HepG2 (cell line): ENCODE results near the gene PTX4. TPM values are rescaled to one million over a fixed set of nuclear protein-coding genes. Genes with fewer than 3 reads are reported as not detected.

Source experiments
- ATAC-seq: fragments of 200-7000 bp; cut with Tn5 transposase; 3 replicates; pipeline ENCODE4 v1.9.1; 2020; ENCODE audit warnings: mild to moderate bottlenecking, moderate library complexity
- BruUV-seq: library from RNA; stranded (reverse); fragments of 400-500 nt; replicated peaks from 2 replicates; lab custom pipeline; 2021; lab: Mats Ljungman, UMichigan
- CTCF ChIA-PET: fragments of 300-600 bp; formaldehyde crosslinking; extraction: SDS; loops from one replicate; lab custom pipeline; 2021; ENCODE audit warnings: low total read pairs, inconsistent platforms, low intra/inter-chr PET ratio; lab: Yijun Ruan, JAX
- POLR2A ChIA-PET: fragments of 350-600 bp; sonication (Branson Sonifier 250); formaldehyde crosslinking; loops from one replicate; lab custom pipeline; 2020; ENCODE audit warnings: antibody characterized with exemption, inconsistent platforms; lab: Yijun Ruan, JAX
- DNase-seq: peaks from one replicate; pipeline ENCODE4 v3.0.0-alpha.2; 2015; ENCODE audit warnings: low spot score
- FAIRE-seq: peaks from 3 replicates; lab custom pipeline; 2011; peaks lifted over from hg19 to GRCh38; lab: Jason Lieb, UNC
- H2AFZ ChIP-seq: one replicate; pipeline ENCODE4 v1.6.1; 2011; ENCODE audit warnings: low read length, inconsistent platforms
- H3K27ac ChIP-seq: fragments of 300-600 bp; 3 replicates; pipeline ENCODE4 v1.8.0; 2011; ENCODE audit warnings: mixed run types, mild to moderate bottlenecking, mixed read lengths, low read length, inconsistent platforms; ENCODE audit not compliant: insufficient read depth; ENCODE audit errors: extremely low read length
- H3K27me3 ChIP-seq, 2 experiments: fragments of 200-600 bp in 1 of 2; 2 replicates in 1 of 2; 3 replicates in 1 of 2; pipeline versions ENCODE4 v1.6.0 to v1.8.0; 2011; ENCODE audit warnings: low read length in 2 of 2, mild to moderate bottlenecking in 2 of 2, moderate library complexity in 2 of 2, inconsistent platforms in 1 of 2; ENCODE audit not compliant: insufficient read depth in 2 of 2, control insufficient read depth in 1 of 2
- H3K36me3 ChIP-seq, 2 experiments: fragments of 200-600 bp in 1 of 2; replicated peaks in 1 of 2; 2 replicates in 1 of 2; 3 replicates in 1 of 2; pipeline versions ENCODE4 v1.5.1 to v1.8.0; 2011; ENCODE audit warnings: low read length in 2 of 2, inconsistent platforms in 1 of 2; ENCODE audit not compliant: insufficient read depth in 2 of 2, control insufficient read depth in 1 of 2
- H3K4me1 ChIP-seq: 2 replicates; pipeline ENCODE4 v1.5.1; 2012; ENCODE audit warnings: low read length, inconsistent platforms; ENCODE audit not compliant: insufficient read depth
- H3K4me2 ChIP-seq: 2 replicates; pipeline ENCODE4 v1.6.0; 2011; ENCODE audit warnings: low read depth, low read length, inconsistent platforms
- H3K4me3 ChIP-seq, 3 experiments: fragments of 200-600 bp in 1 of 3; sonication (generic), shearing (Covaris generic) in 1 of 3; replicated peaks in 1 of 3; 2 replicates each; pipeline ENCODE4 v1.5.1; 2011 to 2016; ENCODE audit warnings: low read length in 3 of 3, inconsistent platforms in 2 of 3, low read depth in 2 of 3, mild to moderate bottlenecking in 2 of 3, control low read depth in 1 of 3, mixed read lengths in 1 of 3; ENCODE audit not compliant: insufficient read depth in 1 of 3
- H3K79me2 ChIP-seq: one replicate; pipeline ENCODE4 v1.6.1; 2011; ENCODE audit warnings: low read length, inconsistent platforms; ENCODE audit not compliant: insufficient read depth
- H3K9ac ChIP-seq: 2 replicates; pipeline ENCODE4 v1.6.0; 2011; ENCODE audit warnings: mild to moderate bottlenecking, low read depth, low read length, inconsistent platforms; ENCODE audit not compliant: insufficient read depth
- H3K9me3 ChIP-seq: 2 replicates; pipeline ENCODE4 v1.5.1; 2012; ENCODE audit warnings: mild to moderate bottlenecking, low read length
- H4K20me1 ChIP-seq: 2 replicates; pipeline ENCODE4 v1.6.0; 2011; ENCODE audit warnings: inconsistent platforms, mild to moderate bottlenecking, low read length, moderate library complexity; ENCODE audit not compliant: insufficient read depth
- ARNT2 ChIP-seq: sonication (generic); formaldehyde crosslinking; IDR thresholded peaks from 2 replicates; pipeline ENCODE4 v1.8.0; 2022; ENCODE audit warnings: mild to moderate bottlenecking, low read depth, missing genetic modification reagents, moderate library complexity
- FLYWCH1 ChIP-seq: sonication (generic); formaldehyde crosslinking; IDR thresholded peaks from 2 replicates; pipeline ENCODE4 v1.8.1; 2023; ENCODE audit warnings: mild to moderate bottlenecking, missing genetic modification reagents
- HIVEP1 ChIP-seq: sonication (generic); formaldehyde crosslinking; IDR thresholded peaks from 2 replicates; pipeline ENCODE4 v1.4.0; 2020; ENCODE audit warnings: mild to moderate bottlenecking, missing genetic modification reagents
- HNRNPH1 ChIP-seq: fragments of 200-400 bp; formaldehyde crosslinking; optimal IDR thresholded peaks from 2 replicates; pipeline ENCODE3; 2017; ENCODE audit warnings: mild to moderate bottlenecking, low read depth, low read length
- KLF12 ChIP-seq: sonication (generic); formaldehyde crosslinking; IDR thresholded peaks from 2 replicates; pipeline ENCODE4 v1.4.0; 2020; ENCODE audit warnings: missing genetic modification reagents, borderline replicate concordance
- MED13 ChIP-seq: sonication (generic); formaldehyde crosslinking; IDR thresholded peaks from 2 replicates; pipeline ENCODE4 v1.5.0; 2020; ENCODE audit warnings: missing genetic modification reagents
- MED8 ChIP-seq: sonication (generic); formaldehyde crosslinking; IDR thresholded peaks from 2 replicates; pipeline ENCODE4 v1.8.1; 2023; ENCODE audit warnings: mild to moderate bottlenecking, missing genetic modification reagents; ENCODE audit not compliant: insufficient replicate concordance
- PHF5A ChIP-seq: IDR thresholded peaks from one replicate; pipeline ENCODE4 v1.6.1; 2018; ENCODE audit warnings: low read depth, missing genetic modification reagents; ENCODE audit not compliant: unreplicated experiment
- RAD51 ChIP-seq: fragments of 450-650 bp; IDR thresholded peaks from 2 replicates; pipeline ENCODE4 v1.6.1; 2016; ENCODE audit warnings: borderline replicate concordance
- ZFP36L2 ChIP-seq: sonication (generic); formaldehyde crosslinking; IDR thresholded peaks from 2 replicates; pipeline ENCODE4 v1.4.0; 2020; ENCODE audit warnings: missing genetic modification reagents
- ZNF234 ChIP-seq: sonication (generic); formaldehyde crosslinking; conservative IDR thresholded peaks from 2 replicates; pipeline ENCODE4 v1.5.1; 2020; ENCODE audit warnings: mild to moderate bottlenecking, missing genetic modification reagents
- ZNF446 ChIP-seq: sonication (generic); formaldehyde crosslinking; IDR thresholded peaks from 2 replicates; pipeline ENCODE4 v1.5.0; 2020; ENCODE audit warnings: mild to moderate bottlenecking, missing genetic modification reagents
- ZNF629 ChIP-seq: sonication (generic); formaldehyde crosslinking; conservative IDR thresholded peaks from 2 replicates; pipeline ENCODE4 v1.5.0; 2020; ENCODE audit warnings: missing genetic modification reagents
- WGBS: methylation state at CpG from one replicate; pipeline ENCODE4 v1.1.6; 2017; ENCODE audit warnings: low lambda C conversion rate; 5-methylcytosine and 5-hydroxymethylcytosine counted together
- in situ Hi-C: cut with HindIII; loops from 2 replicates; pipeline ENCODE4 v1.10.0; 2017; ENCODE audit warnings: low pct_unique_long_range_greater_than_20kb; ENCODE audit not compliant: extremely low pct_ligation_motif_present
- intact Hi-C: fragments of 100-400 bp; cut with micrococcal nuclease; formaldehyde crosslinking; loops from one replicate; pipeline ENCODE4 v1.10.0; 2022; ENCODE audit not compliant: unreplicated experiment
- polyA plus RNA-seq, 8 experiments: library from polyadenylated mRNA; depleted of rRNA in 3 of 8; stranded (reverse) in 7 of 8; unstranded in 1 of 8; fragments of >200 nt; fragmentation: Illumina TruSeq in 4 of 8; extraction: Trizol in 4 of 8; gene quantifications; 2 replicates each; pipeline versions ENCODE4 v1.2.1 to v1.2.3, GENCODE V29; 2011 to 2016; ENCODE audit warnings: low read depth in 4 of 8, missing spikeins in 1 of 8, mixed read lengths in 1 of 8; ENCODE audit not compliant: insufficient read depth in 1 of 8
- total RNA-seq, 5 experiments: library from RNA; depleted of rRNA; stranded (reverse); fragments of >200 nt; fragmentation: Illumina TruSeq; extraction: Trizol; gene quantifications; 2 replicates each; pipeline ENCODE4 v1.2.3, GENCODE V29; 2016; ENCODE audit warnings: low read depth in 1 of 5
- TF ChIP-seq, protein P1 (sequence below): sonication (generic); formaldehyde crosslinking; IDR thresholded peaks from 2 replicates; pipeline ENCODE4 v1.5.0; 2020; ENCODE audit warnings: mild to moderate bottlenecking, missing genetic modification reagents, moderate library complexity
- TF ChIP-seq, protein P2 (sequence below): sonication (generic); formaldehyde crosslinking; IDR thresholded peaks from 2 replicates; pipeline ENCODE4 v1.5.1; 2020; ENCODE audit warnings: mild to moderate bottlenecking, missing genetic modification reagents

Gene PTX4
- total and polyA plus RNA-seq, 2 of the 13 experiments (the other 11 are each of a cell fraction or from before 2014, with no cell fraction given): 0.04 TPM; not detected in 1

DNA sequence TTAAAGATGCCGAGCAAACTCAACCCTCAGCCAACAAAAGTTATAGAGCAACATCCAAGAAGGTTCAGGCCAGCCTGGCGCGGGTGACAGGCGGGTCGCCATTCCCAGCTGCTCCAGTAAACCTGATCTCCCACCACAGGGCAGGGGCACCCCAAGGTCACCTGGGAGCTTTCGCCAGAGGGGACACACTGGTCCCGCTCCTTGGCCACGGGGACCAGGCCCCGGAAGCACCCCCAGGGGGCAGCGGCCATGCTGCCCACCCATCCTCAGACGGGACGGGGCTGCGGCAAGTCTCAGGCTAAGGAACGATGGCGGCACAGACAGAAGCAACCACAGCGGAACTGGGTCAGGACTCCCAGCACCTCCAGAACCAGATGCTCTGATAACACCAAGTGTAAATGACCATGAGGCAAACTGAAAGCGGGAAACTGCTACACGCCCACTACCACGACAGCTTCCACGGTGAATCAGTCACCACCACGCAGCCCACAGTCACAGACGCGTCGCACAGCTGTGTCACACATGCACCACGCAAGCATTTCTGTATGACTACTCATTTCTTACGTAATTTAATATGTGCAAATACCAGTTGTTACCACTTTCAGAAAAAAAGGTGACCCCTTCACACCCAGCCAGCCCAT lies 30.3 kb downstream of the PTX4 start:
- FAIRE-seq (no peak), DNase-seq (no peak)
- no peaks in the 10 kb centered on the region for H3K79me2 ChIP-seq
- ChIA-PET POLR2A (no interaction called here), CTCF (no interaction called here)
- no peak overlapping the region for H3K4me3 ChIP-seq
- no peaks in the 10 kb centered on the region for H3K9me3 ChIP-seq
- in situ Hi-C loops: no loop called here
- 95% methylated on average over 15 of the region's 26 CpGs for WGBS
- no peaks in the 10 kb centered on the region for H4K20me1 ChIP-seq
- no peak overlapping the region for H3K4me2 ChIP-seq
- no peak overlapping the region for H2AFZ ChIP-seq
- no peaks in the 10 kb centered on the region for H3K4me1 ChIP-seq
- TF ChIP-seq, protein P1, sequence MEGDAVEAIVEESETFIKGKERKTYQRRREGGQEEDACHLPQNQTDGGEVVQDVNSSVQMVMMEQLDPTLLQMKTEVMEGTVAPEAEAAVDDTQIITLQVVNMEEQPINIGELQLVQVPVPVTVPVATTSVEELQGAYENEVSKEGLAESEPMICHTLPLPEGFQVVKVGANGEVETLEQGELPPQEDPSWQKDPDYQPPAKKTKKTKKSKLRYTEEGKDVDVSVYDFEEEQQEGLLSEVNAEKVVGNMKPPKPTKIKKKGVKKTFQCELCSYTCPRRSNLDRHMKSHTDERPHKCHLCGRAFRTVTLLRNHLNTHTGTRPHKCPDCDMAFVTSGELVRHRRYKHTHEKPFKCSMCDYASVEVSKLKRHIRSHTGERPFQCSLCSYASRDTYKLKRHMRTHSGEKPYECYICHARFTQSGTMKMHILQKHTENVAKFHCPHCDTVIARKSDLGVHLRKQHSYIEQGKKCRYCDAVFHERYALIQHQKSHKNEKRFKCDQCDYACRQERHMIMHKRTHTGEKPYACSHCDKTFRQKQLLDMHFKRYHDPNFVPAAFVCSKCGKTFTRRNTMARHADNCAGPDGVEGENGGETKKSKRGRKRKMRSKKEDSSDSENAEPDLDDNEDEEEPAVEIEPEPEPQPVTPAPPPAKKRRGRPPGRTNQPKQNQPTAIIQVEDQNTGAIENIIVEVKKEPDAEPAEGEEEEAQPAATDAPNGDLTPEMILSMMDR: no peak
- TF ChIP-seq ARNT2 (no peak), ZNF629 (no peak), ZNF234 (CRISPR knock-in tag) (no peak), HNRNPH1 (no peak), ZNF446 (CRISPR knock-in tag) (no peak), KLF12 (CRISPR knock-in tag) (no peak), MED13 (CRISPR knock-in tag) (no peak), HIVEP1 (CRISPR knock-in tag) (no peak), PHF5A (CRISPR knock-in tag) (no peak), ZFP36L2 (no peak), RAD51 (no peak), MED8 (CRISPR knock-in tag) (no peak), FLYWCH1 (no peak)
- TF ChIP-seq, protein P2, sequence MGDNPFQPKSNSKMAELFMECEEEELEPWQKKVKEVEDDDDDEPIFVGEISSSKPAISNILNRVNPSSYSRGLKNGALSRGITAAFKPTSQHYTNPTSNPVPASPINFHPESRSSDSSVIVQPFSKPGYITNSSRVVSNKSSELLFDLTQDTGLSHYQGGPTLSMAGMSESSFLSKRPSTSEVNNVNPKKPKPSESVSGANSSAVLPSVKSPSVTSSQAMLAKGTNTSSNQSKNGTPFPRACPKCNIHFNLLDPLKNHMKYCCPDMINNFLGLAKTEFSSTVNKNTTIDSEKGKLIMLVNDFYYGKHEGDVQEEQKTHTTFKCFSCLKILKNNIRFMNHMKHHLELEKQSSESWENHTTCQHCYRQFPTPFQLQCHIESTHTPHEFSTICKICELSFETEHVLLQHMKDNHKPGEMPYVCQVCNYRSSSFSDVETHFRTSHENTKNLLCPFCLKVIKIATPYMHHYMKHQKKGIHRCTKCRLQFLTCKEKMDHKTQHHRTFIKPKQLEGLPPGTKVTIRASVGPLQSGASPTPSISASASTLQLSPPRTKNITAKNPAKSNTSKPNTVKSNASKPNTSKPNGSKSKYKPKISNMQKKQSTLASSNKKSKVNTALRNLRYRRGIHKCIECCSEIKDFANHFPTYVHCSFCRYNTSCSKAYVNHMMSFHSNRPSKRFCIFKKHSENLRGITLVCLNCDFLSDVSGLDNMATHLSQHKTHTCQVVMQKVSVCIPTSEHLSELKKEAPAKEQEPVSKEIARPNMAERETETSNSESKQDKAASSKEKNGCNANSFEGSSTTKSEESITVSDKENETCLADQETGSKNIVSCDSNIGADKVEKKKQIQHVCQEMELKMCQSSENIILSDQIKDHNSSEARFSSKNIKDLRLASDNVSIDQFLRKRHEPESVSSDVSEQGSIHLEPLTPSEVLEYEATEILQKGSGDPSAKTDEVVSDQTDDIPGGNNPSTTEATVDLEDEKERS: no peak
- TF ChIP-seq, all 625 proteins: peak for 0
- no peaks in the 10 kb centered on the region for H3K27me3 ChIP-seq
- peaks cover 15 to 30% of the 10 kb centered on the region in 2 experiments; a peak in 4 of 5 replicates for H3K36me3 ChIP-seq
- H3K9ac ChIP-seq: no peak overlapping the region
- H3K27ac ChIP-seq: no peak overlapping the region
- intact Hi-C loops: no loop called here
- no peak for ATAC-seq
- no TSS peak for BruUV-seq
